K562 (cell line): Measurements from ENCODE around the gene ZNF285. TPM values are rescaled to one million over a fixed set of nuclear protein-coding genes. Genes with fewer than 3 reads are reported as not detected.

ENCODE experiments used
- ETV1 ChIP-seq: fragments of 450-650 bp; conservative IDR thresholded peaks from 2 replicates; pipeline ENCODE4 v1.6.1; 2016; ENCODE audit warnings: missing genetic modification characterization, control low read depth, low read depth, missing compliant biosample characterization
- GTF2E2 ChIP-seq: fragments of 200-800 bp; sonication (Bioruptor generic); IDR thresholded peaks from 2 replicates; pipeline ENCODE4 v1.6.1; 2016; ENCODE audit warnings: missing genetic modification characterization, missing compliant biosample characterization
- HCFC1 ChIP-seq: IDR thresholded peaks from 2 replicates; pipeline ENCODE4 v1.6.1; 2012; ENCODE audit warnings: low read depth, low read length, improper control_type of control experiment
- KAT2B ChIP-seq: IDR thresholded peaks from one replicate; pipeline ENCODE4 v1.6.1; 2012; ENCODE audit warnings: low read depth, mild to moderate bottlenecking, control low read depth, inconsistent platforms, low read length, moderate library complexity
- MED1 ChIP-seq: sonication (generic); formaldehyde crosslinking; IDR thresholded peaks from 2 replicates; pipeline ENCODE4 v1.8.1; 2023; ENCODE audit warnings: missing genetic modification reagents, borderline replicate concordance
- NR1H2 ChIP-seq: sonication (generic); formaldehyde crosslinking; IDR thresholded peaks from 2 replicates; pipeline ENCODE4 v1.4.0; 2020; ENCODE audit warnings: mild to moderate bottlenecking, missing genetic modification reagents
- NUFIP1 ChIP-seq: fragments of 450-650 bp; IDR thresholded peaks from 2 replicates; pipeline ENCODE4 v1.6.1; 2018; ENCODE audit not compliant: partially characterized antibody
- POLR2H ChIP-seq: IDR thresholded peaks from 2 replicates; pipeline ENCODE4 v1.6.1; 2016; ENCODE audit warnings: missing genetic modification characterization, low read depth, mild to moderate bottlenecking, control low read depth, missing compliant biosample characterization, moderate library complexity
- SIRT6 ChIP-seq: IDR thresholded peaks from one replicate; pipeline ENCODE4 v1.6.1; 2012; ENCODE audit warnings: low read depth, mild to moderate bottlenecking, control low read depth, inconsistent platforms, low read length, moderate library complexity
- SIX5 ChIP-seq, 2 experiments: IDR thresholded peaks; 2 replicates each; pipeline ENCODE4 v1.6.1; 2011; ENCODE audit warnings: low read length in 2 of 2, borderline replicate concordance in 1 of 2, low read depth in 1 of 2, mild to moderate bottlenecking in 1 of 2, moderate library complexity in 1 of 2; ENCODE audit not compliant: insufficient read depth in 1 of 2
- TAF9B ChIP-seq: fragments of 450-650 bp; IDR thresholded peaks from 2 replicates; pipeline ENCODE4 v1.6.1; 2018; ENCODE audit warnings: mild to moderate bottlenecking; ENCODE audit not compliant: partially characterized antibody
- TEAD2 ChIP-seq: fragments of 450-650 bp; IDR thresholded peaks from 2 replicates; pipeline ENCODE4 v1.6.1; 2016; ENCODE audit warnings: missing genetic modification characterization, control low read depth, missing compliant biosample characterization
- XRCC5 ChIP-seq: fragments of 200-400 bp; formaldehyde crosslinking; IDR thresholded peaks from 2 replicates; pipeline ENCODE4 v1.6.1; 2017; ENCODE audit warnings: low read depth, mild to moderate bottlenecking, low read length
- ZNF699 ChIP-seq: fragments of 250-450 bp; sonication (Bioruptor Pico); IDR thresholded peaks from 2 replicates; pipeline ENCODE4 v1.8.0; 2021; ENCODE audit warnings: mild to moderate bottlenecking, moderate library complexity; ENCODE audit not compliant: insufficient replicate concordance
- polyA plus RNA-seq, 8 experiments: library from polyadenylated mRNA; depleted of rRNA in 4 of 8; stranded (reverse) in 5 of 8; unstranded in 3 of 8; fragments of >200 nt; fragmentation: Nextera tagmentation in 2 of 8; fragmentation: Illumina TruSeq in 1 of 8; extraction: Ambion mirVana in 2 of 8; extraction: Trizol in 1 of 8; gene quantifications; 2 replicates each; pipeline versions ENCODE4 v1.2.1 to v1.2.3, GENCODE V29; 2011 to 2014; ENCODE audit warnings: inconsistent platforms in 1 of 8, missing spikeins in 1 of 8
- total RNA-seq, 7 experiments: library from RNA; depleted of rRNA in 6 of 7; stranded (reverse); fragments of >200 nt in 6 of 7; fragmentation: Illumina TruSeq in 2 of 7; extraction: Trizol in 2 of 7; gene quantifications; 2 replicates each; pipeline versions ENCODE4 v1.2.1 to v1.2.3, GENCODE V29; 2011 to 2021; ENCODE audit warnings: low replicate concordance in 1 of 7
- TF ChIP-seq, protein P1 (sequence below), 2 experiments: fragments of 250-450 bp in 1 of 2; fragments of 450-650 bp in 1 of 2; sonication (Bioruptor Pico) in 1 of 2; IDR thresholded peaks; 2 replicates each; pipeline versions ENCODE4 v1.6.1 to v1.8.0; 2016 to 2021; ENCODE audit warnings: mild to moderate bottlenecking in 2 of 2, moderate library complexity in 2 of 2, missing compliant biosample characterization in 1 of 2, missing genetic modification characterization in 1 of 2
- TF ChIP-seq, protein P2 (sequence below): IDR thresholded peaks from 2 replicates; pipeline ENCODE4 v1.6.1; 2011; ENCODE audit warnings: borderline replicate concordance, low read depth, mild to moderate bottlenecking, moderate library complexity, low read length; ENCODE audit not compliant: insufficient read depth, poor library complexity, severe bottlenecking
- TF ChIP-seq, protein P3 (sequence below): sonication (generic); formaldehyde crosslinking; IDR thresholded peaks from 2 replicates; pipeline ENCODE4 v1.8.0; 2022; ENCODE audit warnings: mild to moderate bottlenecking, missing genetic modification reagents
- TF ChIP-seq, protein P4 (sequence below): sonication (generic); formaldehyde crosslinking; IDR thresholded peaks from 2 replicates; pipeline ENCODE4 v1.8.0; 2022; ENCODE audit warnings: mild to moderate bottlenecking, missing genetic modification reagents

Gene ZNF285
- total and polyA plus RNA-seq, 9 of the 15 experiments (the other 6 are each of a cell fraction or from before 2014, with no cell fraction given) = 0.14 to 1.1 (median 0.50) TPM

DNA sequence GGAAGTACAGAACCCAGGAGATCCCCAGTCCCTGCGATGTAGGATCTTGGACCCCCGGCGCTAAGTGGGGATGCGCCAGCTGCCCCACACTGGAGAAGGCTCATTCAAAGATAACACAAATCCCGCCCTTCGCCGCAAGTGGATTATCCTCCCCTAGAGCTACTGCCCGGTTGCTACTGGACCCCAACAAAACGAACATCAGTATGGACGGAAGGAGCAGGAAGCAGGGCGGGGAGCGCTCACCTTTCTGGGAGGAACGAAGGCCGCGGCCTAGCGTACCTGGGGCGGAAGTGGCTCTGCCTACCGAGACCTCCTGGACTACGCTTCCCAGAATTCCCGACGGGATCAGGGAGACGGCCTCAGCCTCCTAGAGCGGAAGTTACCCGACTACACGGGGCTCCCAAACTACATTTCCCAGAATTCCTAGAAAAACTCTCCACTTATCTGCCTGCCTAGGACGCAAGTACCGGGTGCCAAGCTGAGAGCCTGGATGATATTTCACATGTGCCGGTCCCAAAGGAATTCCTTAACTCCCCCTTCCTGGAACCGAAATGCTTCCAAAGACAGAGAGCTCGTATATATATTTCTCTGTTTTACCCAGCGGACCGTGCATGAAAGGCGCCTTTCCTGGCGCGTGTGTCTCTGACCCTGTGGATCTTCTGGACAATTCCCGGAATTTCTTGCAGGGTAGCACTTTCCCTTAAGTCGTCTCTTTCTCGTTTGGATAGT lies 44.9 kb downstream of the ZNF285 start, which contains the start of gene ZNF112 (continued):
- TF ChIP-seq, protein P1, sequence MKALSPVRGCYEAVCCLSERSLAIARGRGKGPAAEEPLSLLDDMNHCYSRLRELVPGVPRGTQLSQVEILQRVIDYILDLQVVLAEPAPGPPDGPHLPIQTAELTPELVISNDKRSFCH (CRISPR knock-in tag; IDR thresholded peaks at IDR 0.05) = no peak
- TF ChIP-seq, protein P1 (tag; IDR thresholded peaks at IDR 0.05) = no peak
- TF ChIP-seq ZNF699 = no peak
- TF ChIP-seq NR1H2 (CRISPR knock-in tag) = no peak
- TF ChIP-seq MED1 = no peak
- TF ChIP-seq, protein P2, sequence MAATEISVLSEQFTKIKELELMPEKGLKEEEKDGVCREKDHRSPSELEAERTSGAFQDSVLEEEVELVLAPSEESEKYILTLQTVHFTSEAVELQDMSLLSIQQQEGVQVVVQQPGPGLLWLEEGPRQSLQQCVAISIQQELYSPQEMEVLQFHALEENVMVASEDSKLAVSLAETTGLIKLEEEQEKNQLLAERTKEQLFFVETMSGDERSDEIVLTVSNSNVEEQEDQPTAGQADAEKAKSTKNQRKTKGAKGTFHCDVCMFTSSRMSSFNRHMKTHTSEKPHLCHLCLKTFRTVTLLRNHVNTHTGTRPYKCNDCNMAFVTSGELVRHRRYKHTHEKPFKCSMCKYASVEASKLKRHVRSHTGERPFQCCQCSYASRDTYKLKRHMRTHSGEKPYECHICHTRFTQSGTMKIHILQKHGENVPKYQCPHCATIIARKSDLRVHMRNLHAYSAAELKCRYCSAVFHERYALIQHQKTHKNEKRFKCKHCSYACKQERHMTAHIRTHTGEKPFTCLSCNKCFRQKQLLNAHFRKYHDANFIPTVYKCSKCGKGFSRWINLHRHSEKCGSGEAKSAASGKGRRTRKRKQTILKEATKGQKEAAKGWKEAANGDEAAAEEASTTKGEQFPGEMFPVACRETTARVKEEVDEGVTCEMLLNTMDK = no peak
- TF ChIP-seq ETV1 (tag) = peak; percentile 71
- TF ChIP-seq, protein P3, sequence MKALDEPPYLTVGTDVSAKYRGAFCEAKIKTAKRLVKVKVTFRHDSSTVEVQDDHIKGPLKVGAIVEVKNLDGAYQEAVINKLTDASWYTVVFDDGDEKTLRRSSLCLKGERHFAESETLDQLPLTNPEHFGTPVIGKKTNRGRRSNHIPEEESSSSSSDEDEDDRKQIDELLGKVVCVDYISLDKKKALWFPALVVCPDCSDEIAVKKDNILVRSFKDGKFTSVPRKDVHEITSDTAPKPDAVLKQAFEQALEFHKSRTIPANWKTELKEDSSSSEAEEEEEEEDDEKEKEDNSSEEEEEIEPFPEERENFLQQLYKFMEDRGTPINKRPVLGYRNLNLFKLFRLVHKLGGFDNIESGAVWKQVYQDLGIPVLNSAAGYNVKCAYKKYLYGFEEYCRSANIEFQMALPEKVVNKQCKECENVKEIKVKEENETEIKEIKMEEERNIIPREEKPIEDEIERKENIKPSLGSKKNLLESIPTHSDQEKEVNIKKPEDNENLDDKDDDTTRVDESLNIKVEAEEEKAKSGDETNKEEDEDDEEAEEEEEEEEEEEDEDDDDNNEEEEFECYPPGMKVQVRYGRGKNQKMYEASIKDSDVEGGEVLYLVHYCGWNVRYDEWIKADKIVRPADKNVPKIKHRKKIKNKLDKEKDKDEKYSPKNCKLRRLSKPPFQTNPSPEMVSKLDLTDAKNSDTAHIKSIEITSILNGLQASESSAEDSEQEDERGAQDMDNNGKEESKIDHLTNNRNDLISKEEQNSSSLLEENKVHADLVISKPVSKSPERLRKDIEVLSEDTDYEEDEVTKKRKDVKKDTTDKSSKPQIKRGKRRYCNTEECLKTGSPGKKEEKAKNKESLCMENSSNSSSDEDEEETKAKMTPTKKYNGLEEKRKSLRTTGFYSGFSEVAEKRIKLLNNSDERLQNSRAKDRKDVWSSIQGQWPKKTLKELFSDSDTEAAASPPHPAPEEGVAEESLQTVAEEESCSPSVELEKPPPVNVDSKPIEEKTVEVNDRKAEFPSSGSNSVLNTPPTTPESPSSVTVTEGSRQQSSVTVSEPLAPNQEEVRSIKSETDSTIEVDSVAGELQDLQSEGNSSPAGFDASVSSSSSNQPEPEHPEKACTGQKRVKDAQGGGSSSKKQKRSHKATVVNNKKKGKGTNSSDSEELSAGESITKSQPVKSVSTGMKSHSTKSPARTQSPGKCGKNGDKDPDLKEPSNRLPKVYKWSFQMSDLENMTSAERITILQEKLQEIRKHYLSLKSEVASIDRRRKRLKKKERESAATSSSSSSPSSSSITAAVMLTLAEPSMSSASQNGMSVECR (CRISPR knock-in tag) = no peak
- peak; percentile 81 for TF ChIP-seq HCFC1
- peak; percentile 60 to 62; a peak in 3 of 4 replicates for TF ChIP-seq SIX5 (IDR thresholded peaks at IDR 0.05; ENCODE audit: borderline replicate concordance in 1 of 2, insufficient read depth in 1 of 2, low read depth in 1 of 2, low read length in 2 of 2)
- no peak for TF ChIP-seq NUFIP1
- TF ChIP-seq XRCC5 = no peak
- TF ChIP-seq TEAD2 (tag) = no peak
- no peak for TF ChIP-seq GTF2E2 (tag)
- TF ChIP-seq POLR2H = no peak
- TF ChIP-seq, protein P4, sequence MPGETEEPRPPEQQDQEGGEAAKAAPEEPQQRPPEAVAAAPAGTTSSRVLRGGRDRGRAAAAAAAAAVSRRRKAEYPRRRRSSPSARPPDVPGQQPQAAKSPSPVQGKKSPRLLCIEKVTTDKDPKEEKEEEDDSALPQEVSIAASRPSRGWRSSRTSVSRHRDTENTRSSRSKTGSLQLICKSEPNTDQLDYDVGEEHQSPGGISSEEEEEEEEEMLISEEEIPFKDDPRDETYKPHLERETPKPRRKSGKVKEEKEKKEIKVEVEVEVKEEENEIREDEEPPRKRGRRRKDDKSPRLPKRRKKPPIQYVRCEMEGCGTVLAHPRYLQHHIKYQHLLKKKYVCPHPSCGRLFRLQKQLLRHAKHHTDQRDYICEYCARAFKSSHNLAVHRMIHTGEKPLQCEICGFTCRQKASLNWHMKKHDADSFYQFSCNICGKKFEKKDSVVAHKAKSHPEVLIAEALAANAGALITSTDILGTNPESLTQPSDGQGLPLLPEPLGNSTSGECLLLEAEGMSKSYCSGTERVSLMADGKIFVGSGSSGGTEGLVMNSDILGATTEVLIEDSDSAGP (CRISPR knock-in tag) = no peak
- no peak for TF ChIP-seq KAT2B
- TF ChIP-seq TAF9B = no peak
- no peak for TF ChIP-seq SIRT6
